ENCODE data around the gene CLDN9.
"Not testable (repeated sequence)": the region's sequence is repeated elsewhere in the genome, so short reads cannot be mapped to it uniquely, and the experiment has no call there.

The CLDN9 gene

DNA sequence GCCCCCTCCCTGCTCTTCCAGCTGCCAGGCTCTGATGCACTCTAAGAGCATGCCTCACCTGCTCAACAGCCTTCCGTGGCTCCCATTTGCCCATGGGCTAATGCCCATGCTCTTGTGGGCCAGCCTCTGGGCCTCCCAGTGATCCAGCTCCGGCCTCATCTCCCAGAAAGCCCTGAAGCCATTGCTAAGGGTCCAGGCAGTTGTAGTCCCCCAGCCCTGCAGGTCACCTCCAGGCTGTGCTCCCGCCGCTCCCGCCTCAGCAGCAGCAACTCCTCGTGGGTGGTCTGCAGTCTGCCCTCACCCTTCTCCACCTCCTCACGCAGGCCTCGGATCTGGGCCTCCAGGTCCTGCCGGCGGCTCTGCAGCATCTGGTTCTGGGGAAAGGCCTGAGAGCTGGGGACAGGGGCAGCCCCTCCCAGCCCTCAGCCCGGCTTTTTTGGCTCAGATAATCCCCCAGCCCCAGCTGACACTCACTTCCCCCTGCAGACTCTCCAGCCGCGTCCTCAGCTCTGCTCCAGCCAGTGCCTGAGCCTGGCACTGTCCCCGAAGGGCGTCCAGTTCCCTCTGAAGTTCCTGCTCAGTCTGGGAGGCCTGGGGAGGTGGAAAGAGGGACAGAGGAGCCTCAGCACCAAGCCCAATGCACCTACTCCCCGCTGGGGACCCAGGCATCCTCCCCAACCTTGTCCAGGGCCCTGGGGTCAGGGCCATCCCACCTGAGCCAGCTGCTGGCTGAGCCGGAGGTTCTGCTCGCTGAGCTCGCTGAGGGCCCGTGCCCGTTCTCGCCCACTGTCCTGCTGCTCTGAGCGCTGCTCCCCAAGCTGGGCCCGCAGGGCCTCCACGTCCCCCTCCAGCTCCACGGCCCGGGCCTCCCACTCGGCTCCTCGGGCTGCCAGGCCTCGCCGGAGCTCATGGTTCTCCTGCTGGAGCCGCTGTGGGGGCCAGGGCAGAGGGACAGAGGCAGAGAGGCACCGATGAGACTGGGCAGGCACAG, 17.8 kb downstream of the CLDN9 start:
- no peak for DNase-seq (ENCODE audit: low read depth, low spot score)

DNA sequence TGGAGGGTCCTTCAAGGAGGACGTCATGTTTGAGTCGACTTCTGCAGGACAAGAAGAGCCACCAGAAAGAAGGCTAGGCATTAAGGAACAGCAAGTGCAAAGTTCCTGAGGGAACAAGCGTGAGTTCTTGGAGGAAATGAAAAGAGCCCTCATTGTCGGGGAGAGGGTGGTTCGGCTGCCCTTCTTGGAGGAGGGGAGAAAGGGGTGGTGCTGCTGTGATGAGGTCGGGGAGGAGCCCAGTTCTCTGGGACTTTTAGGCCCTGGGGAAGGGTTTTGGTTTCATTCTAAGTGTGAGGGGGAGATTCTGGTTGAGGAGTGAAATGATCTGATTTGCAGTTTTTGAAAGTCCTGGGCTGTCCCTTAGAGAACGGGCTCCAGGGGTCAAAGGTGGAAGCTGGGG, 19.9 kb downstream of the CLDN9 start:
- no peak for DNase-seq (ENCODE audit: low read depth, low spot score)

DNA sequence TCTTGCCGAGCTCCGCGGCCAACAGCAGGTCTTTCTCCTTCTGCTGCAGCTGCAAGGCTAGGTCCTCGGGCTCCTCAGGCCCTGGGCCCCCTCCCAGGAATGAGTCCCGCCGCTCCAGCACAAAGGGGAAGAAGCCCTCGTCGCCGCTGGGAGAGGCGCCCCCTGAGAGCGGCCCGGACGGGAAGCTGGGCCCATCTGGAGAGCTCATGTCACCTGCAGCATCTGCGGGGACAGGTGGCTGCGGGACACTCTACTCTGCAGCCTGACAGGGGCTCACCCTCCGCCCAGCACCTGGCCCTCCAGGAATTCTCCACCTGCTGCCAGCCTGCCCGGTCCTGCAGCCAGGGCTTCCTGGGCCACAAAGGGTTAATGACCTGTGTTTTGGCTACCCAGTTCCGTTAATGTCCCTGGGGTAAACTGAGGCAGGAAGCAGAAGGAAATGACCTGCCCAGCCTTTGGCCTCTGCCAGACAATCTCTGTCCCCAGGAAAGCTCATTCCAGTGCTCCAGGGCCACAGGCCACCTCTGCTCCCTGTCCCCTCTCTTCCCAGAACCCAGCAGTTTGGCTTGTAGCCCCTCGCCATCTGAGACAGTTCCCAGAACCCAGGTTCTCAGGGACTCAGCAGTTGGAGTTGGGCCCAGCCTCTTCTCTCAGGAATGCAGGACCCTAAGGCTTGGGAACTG, 22.7 kb downstream of the CLDN9 start:
- DNase-seq (ENCODE audit: low read depth, low spot score): no peak

DNA sequence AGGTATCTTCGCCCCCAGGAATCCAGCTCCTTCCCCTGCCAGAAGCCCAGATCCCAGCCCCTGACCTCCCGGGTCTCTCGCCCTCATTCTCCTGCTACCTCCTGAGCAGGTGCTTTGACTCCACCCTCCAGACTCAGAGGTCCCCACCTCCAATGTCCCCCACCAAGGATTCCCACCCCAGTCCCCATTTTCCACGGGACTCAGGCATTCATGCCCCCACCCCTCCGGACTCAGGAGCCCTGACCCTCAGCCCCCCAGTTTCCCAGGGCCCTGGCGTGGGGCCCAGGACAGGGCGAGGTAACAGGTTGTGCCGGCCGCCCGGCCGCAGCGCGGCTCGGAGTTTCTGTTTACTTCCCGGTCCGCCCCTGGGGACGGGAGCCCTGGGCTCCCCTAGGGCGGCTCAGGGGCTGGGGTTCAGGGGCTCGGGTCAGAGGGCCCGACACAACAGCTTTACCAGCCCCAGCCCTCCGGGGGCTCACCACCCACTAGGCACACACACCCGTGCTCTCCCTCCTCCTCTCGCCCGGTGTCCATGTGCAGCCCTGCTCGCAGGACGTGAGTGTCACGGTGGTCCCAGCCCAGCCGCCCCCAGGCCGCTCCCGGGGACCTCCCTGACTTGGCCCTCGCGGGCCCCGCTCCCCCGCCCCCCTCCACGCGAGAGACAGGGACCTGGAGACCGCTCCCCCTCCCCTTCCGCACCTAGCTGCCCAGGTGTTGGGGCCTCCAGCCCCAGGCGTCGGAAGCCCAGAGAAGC, 23.4 kb downstream of the CLDN9 start:
- no peak for DNase-seq (ENCODE audit: low read depth, low spot score)

DNA sequence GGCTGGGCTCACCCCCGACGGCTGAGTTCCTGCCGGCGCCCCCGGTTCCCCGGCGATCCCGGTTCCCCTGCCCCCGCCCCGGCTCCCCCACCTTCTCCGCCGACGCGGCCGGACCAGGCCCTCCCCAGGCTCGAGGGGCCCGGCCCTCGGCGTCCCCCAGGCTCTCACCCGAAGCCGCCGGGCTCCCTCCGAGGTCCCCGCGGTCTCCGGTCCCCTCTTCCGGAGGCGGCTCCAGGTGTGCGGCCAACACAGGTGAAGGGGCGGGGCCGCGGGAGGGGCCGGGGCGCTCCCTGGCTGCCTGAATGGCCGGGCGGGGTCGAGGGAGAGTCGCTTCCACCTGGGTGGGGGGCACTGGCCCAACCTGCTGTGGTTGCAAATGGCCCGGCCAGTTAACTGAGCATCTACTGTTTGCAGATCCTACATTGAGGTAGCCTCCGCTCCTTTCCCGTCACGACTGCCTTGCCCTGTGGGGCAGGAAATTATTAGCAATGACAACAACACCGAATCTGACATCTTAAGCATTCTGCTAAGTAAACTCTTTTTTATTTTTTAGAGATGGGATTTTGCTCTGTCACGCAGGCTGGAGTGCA, 24.1 kb downstream of the CLDN9 start, which contains the start of gene BICDL2:
BICDL2 (minus strand) TSS at position 219 of the 590 bp plus-strand sequence. CDS start 1,448 bp downstream, outside the sequence.
- DNase-seq (ENCODE audit: low read depth, low spot score): no peak

DNA sequence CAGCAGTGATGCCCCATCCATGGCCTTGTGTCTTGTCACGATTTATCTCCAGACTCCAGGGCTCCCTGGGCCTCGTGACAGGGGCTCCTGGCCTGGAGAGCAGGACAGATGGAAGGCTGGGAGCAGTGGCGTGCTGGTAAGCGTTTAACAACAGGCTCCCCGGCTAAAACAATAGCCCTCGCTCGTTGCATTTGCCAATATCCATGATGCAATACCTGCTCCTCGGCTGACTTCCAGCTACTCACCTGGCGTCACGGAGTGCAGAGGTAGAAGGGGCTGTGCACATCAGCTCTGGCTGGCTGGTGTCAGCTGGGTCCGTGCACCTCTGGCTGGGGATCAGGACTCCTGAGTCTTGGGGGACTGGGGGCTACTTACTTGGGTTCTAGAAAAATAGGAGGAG, 25.5 kb downstream of the CLDN9 start:
- DNase-seq (ENCODE audit: low read depth, low spot score): no peak

DNA sequence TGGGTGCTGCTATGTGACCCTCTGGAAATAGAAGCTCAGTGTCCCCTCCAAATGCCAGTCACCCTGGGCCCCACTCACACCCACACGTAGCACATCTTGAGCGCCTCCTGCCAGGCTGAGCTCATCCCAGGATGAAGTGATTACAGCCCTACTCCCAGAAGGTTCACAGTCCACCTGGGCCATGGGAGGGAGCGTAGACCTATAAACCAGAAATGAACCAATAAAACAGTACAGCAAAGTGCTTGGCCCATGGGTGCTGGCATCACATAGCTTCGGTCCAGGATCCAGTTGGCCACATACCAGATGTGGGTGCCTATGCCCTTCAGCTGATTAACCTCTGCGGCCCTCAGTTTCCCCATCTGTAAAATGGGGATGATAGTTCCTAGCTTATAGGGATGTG, 26.2 kb downstream of the CLDN9 start:
- no peak for DNase-seq (ENCODE audit: low read depth, low spot score)

DNA sequence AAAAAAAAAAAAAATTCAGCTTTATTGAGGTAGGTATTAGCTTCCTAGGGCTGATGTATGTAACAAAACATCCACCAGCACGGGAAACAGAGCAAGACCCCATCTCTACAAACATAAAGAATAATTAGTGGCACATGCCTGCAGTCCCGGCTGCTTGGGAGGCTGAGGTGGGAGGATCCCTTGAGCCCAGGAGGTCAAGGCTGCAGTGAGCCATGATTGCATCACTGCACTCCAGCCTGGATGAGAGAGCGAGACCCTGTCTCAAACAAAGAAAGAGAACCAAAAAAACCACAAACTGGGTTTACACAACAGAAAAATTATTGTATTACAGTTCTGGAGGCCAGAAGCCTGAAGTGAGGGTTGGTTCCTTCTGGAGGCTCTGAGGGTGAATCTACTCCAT, 29.7 kb downstream of the CLDN9 start:
- DNase-seq (ENCODE audit: low read depth, low spot score): no peak

DNA sequence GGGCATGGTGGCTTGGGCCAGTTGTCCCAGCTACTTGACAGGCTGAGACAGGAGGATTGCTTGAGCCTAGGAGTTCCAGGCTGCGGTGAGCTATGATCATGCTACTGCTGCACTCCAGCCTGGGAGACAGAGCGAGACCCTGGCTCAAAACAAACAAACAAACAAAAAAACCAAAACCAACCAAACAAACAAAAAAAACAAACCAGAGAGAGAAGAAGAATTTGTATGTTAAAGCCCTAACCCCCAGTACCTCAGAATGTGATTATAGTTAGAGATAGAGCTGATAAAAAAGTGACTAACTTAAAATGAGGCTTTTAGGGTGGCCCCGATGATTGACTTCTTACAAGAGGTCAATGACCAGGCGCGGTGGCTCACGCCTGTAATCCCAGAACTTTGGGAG, 32.0 kb downstream of the CLDN9 start:
- no peak for DNase-seq (ENCODE audit: low read depth, low spot score)

DNA sequence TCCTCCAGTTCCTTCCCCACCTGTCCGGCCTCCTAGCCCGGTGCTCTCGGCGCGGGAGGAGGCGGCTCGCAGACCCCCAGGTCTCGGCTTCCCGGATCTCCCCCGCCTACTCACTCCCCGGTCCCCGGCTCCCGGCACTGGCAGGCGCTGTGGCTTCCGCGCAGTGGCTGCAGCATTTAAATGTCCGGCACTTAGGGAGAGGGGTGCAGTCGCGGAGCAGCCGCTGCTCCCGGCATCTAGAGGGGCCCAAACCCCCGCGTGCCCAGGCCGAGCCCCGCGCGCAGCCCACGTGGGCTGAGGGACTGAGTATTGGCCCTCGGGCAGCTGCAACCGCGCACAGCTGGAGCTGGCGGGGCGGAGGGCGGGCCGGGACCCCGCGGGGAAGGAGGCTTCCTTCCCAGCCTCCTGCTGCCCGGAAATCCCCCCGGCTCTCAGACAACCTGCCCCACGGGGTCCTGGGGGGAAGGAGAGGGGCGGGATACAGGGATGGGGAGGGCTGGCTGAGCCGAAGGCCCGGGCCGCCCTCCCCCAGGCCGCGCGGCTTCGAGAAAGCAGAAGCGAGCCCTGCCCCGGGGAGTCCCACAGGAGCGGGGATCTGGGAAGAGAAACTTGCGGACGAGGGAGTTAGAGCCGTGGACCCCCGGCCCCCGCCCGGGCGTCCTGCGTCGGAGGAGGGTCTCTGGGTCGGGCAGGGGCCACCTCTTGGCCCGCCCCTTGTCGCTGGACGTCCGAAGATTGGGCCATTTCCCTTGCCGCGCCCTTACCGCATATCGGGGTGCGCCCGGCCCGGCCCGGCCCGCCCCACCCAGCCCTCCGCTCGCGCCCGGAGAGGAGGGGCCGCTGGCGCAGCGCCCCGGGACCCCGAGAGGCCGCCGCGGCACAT, 33.3 kb downstream of the CLDN9 start, which contains the start of gene MMP25:
MMP25 (plus strand) TSS at position 804 of the 883 bp plus-strand sequence. CDS start 357 bp downstream, outside the sequence.
- no peak for DNase-seq (ENCODE audit: low read depth, low spot score)

DNA sequence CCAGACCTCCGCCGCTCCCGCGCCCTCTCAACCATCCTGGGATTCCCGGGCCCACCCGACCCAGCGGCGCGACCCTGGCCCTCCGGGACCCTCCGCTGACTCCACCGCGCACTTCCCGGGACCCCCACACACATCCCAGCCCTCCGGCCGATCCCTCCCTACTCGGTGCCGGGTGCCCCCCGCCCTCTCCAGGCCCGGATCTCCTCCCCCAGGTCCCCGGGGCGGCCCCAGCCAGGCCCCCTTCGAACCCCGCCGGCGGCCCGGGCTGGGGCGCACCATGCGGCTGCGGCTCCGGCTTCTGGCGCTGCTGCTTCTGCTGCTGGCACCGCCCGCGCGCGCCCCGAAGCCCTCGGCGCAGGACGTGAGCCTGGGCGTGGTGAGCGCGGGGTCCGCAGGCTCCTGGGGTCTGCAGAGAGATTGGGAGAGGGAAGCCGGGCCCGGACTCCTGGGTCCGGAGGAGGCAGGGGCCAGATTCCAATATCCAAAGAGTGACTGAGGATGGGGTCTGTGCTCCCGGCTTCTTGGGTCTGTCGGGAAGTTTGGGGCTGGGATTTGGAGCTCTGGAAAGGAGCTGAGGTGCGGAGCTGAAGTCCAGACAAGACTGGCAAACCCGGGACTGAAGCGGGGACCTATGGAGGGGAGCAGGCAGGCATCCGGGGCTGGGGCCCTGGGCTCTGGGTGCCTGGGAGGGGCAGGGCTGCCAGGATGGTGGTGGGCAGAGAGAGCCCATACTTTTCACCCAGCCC, 34.1 kb downstream of the CLDN9 start:
- DNase-seq (ENCODE audit: low read depth, low spot score): no peak

DNA sequence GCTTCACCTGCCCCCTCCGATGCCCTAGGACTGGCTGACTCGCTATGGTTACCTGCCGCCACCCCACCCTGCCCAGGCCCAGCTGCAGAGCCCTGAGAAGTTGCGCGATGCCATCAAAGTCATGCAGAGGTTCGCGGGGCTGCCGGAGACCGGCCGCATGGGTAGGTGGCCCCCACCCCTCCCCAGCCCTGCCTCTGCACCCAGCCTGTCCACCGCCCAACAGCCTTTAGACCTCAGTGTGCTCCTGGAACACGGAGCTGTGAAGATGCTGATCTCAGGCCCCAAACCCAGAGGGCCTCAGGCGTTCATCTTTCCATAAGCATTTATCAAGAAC, 34.6 kb downstream of the CLDN9 start:
- DNase-seq (ENCODE audit: low read depth, low spot score): no peak

DNA sequence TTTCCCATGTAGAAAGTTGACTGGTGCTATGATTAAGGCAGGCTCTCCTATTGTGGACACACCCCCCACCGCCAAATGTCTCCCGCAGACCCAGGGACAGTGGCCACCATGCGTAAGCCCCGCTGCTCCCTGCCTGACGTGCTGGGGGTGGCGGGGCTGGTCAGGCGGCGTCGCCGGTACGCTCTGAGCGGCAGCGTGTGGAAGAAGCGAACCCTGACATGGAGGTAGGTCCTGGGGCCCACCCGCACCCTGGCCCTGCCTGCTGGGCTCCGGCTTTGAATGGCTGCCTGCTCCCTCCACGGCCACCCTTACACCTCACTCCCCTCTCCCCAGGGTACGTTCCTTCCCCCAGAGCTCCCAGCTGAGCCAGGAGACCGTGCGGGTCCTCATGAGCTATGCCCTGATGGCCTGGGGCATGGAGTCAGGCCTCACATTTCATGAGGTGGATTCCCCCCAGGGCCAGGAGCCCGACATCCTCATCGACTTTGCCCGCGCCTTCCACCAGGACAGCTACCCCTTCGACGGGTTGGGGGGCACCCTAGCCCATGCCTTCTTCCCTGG, 37.3 kb downstream of the CLDN9 start:
- no peak for DNase-seq (ENCODE audit: low read depth, low spot score)

DNA sequence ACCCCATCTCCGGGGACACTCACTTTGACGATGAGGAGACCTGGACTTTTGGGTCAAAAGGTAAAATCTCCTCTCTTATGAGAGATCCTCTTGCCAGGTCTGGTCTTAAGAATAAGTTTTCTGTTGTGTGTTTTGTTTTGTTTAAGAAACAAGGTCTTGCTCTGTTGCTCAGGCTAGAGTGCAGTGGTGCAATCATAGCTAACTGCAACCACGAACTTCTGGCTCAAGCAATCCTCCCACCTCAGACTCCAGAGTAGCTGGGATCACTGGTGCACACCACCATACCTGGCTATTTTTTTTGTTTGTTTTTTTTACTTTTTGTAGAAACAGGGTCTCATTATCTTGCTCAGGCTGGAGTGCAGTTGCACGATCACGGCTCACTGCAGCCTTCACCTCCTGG, 37.8 kb downstream of the CLDN9 start:
- DNase-seq (ENCODE audit: low read depth, low spot score): no peak

DNA sequence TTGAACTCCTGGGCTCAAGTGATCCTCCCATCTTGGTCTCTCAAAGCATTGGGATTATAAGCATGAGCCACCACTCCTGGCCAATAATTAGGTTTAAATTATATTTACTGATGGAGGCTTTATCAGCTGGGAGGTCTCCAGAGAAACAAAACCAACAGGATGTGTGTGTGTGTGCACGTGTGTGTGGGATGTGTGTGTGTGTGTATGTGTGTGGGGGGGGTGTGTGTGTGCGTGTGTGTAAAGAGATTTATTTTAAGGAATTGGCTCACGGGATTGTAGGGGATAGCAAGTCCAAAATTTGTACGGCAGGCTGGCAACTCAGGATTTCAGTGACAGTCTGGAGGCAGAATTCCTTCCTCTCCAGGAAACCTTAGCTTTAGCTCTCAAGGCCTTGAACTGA, 38.3 kb downstream of the CLDN9 start:
- no peak for DNase-seq (ENCODE audit: low read depth, low spot score)

DNA sequence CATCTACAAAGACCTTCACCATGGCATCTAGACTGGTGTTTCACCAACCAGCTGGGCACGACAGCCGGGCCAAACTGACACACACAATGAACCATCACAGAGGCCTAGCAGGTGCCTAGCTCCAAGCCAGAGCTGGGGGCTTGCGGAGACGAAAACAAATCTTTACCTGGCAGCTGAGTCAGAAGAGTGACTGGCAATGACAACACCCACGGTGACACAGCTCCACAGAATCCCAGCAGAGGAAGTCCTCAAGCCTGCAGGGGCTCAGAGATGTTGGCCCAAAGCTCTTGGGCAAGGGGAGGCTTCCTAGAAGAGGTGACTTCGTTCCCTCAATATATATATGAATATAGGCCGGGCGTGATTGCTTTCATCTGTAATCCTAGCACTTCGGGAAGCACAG, 38.8 kb downstream of the CLDN9 start:
- DNase-seq (ENCODE audit: low read depth, low spot score): no peak

DNA sequence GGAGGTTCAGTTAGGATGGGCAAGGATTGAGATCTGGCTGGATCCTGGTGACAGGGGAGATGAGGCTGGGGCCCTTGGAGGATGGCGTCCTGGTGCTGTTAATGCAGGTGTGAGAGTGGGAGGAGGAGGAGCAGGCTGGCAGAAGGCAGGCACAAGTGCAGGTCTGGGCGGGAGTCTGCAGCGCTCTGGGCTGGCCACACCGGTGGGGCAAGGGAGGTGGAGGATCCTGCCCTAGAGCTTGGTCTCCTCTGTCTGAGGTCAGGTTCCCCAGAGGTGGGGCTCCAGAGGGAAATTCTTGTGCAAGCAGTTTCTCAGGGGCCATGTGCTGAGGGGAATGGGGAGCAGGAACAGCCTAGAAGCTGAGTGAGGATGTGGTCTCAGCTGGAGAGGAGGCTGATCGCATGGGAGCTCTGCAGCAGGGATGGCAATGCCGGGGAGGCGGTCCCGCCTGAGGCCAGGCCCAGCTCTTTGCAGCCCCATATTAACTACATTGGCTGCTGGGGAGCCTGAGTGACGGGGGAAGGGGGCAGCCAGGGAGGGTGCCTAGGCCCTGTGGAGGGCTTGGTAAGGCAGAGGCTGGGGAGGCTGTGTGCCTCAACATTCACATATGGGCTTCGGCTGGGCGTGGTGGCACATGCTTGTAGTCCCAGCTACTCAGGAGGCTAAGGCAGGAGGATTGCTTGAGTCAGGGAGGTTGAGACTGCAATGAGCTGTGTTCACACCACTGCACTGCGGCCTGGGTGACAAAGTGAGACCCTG, 40.0 kb downstream of the CLDN9 start:
- not testable (repeated sequence) for DNase-seq (ENCODE audit: low read depth, low spot score)

DNA sequence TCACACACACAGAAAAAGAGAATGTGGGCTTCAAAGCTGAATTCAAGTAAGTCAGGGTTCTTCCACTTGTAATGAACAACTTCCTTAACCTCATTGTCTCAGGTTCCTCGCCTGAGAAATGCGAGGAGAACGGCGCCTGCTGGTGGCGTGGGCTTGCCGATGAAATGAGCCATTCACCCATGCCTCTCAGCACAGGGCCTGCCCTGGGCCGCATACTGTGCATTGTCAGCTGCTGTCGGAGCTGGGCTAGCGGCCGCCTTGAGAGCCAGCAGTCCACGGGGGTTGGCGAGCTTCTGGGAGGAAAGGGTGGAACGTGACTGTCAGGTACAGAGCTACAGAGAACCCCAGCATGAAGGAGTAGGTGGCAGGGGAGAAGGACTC, 40.6 kb downstream of the CLDN9 start:
- DNase-seq (ENCODE audit: low read depth, low spot score): not testable (repeated sequence)
